Skeletal muscle satellite cell (primary cell): ENCODE measurements around the gene SCG3.
A peak's percentile ranks its signal among the peaks of the same experiment; 100 is the strongest.

Source experiments
- H3K27me3 ChIP-seq: 2 replicates; pipeline ENCODE4 v1.7.0; 2013; ENCODE audit warnings: low read length; ENCODE audit not compliant: control insufficient read depth, insufficient read depth
- H3K36me3 ChIP-seq: 2 replicates; pipeline ENCODE4 v1.7.0; 2013; ENCODE audit warnings: mild to moderate bottlenecking, control low read depth, low read length; ENCODE audit not compliant: insufficient read depth
- H3K4me1 ChIP-seq: 2 replicates; pipeline ENCODE4 v1.7.0; 2013; ENCODE audit warnings: low read length; ENCODE audit not compliant: control insufficient read depth, insufficient read depth
- H3K4me2 ChIP-seq: 2 replicates; pipeline ENCODE4 v1.7.0; 2013; ENCODE audit warnings: mild to moderate bottlenecking, low read length
- H3K4me3 ChIP-seq: 2 replicates; pipeline ENCODE4 v1.7.0; 2013; ENCODE audit warnings: low read length
- H3K9ac ChIP-seq: 2 replicates; pipeline ENCODE4 v1.7.0; 2013; ENCODE audit warnings: mild to moderate bottlenecking, low read depth, low read length, moderate library complexity
- H3K9me3 ChIP-seq: replicated peaks from 2 replicates; pipeline ENCODE4 v1.7.0; 2013; ENCODE audit warnings: mild to moderate bottlenecking, control low read depth, low read length

The SCG3 gene

GRCh38 chr15:51751697-51752683 lies 70.7 kb downstream of the SCG3 start:
- H3K4me1 ChIP-seq = peaks cover 11% of the 10 kb centered on the region
- no peaks in the 10 kb centered on the region for H3K9me3 ChIP-seq
- H3K36me3 ChIP-seq = no peaks in the 10 kb centered on the region
- peak overlapping the region; percentile 72 for H3K4me3 ChIP-seq
- H3K27me3 ChIP-seq = peaks cover 27% of the 10 kb centered on the region
- H3K4me2 ChIP-seq = peak overlapping the region; percentile 81
- H3K9ac ChIP-seq = peak overlapping the region; percentile 60

- H3K4me3 ChIP-seq = no peak overlapping the region
- H3K4me1 ChIP-seq = peaks cover 11% of the 10 kb centered on the region
- H3K4me2 ChIP-seq = peak overlapping the region; percentile 81
- H3K27me3 ChIP-seq = peaks cover 27% of the 10 kb centered on the region
- no peaks in the 10 kb centered on the region for H3K36me3 ChIP-seq
- no peak overlapping the region for H3K9ac ChIP-seq
- H3K9me3 ChIP-seq = no peaks in the 10 kb centered on the region
Observed at GRCh38 chr15:51752888-51753287, 71.6 kb downstream of the SCG3 start.

- H3K9me3 ChIP-seq = no peaks in the 10 kb centered on the region
- H3K27me3 ChIP-seq = peaks cover 19% of the 10 kb centered on the region
- H3K36me3 ChIP-seq = no peaks in the 10 kb centered on the region
- no peak overlapping the region for H3K4me2 ChIP-seq
- no peak overlapping the region for H3K9ac ChIP-seq
- peaks cover 22% of the 10 kb centered on the region for H3K4me1 ChIP-seq
- H3K4me3 ChIP-seq = no peak overlapping the region
Observed at GRCh38 chr15:51754267-51754666, 73.0 kb downstream of the SCG3 start.

- Histone ChIP-seq H3K9ac (no peak overlapping the region), H3K4me2 (no peak overlapping the region), H3K36me3 (no peaks in the 10 kb centered on the region), H3K9me3 (no peaks in the 10 kb centered on the region), H3K4me3 (no peak overlapping the region), H3K27me3 (peaks cover 4% of the 10 kb centered on the region), H3K4me1 (peaks cover 26% of the 10 kb centered on the region)
Observed at GRCh38 chr15:51755790-51756189, 74.5 kb downstream of the SCG3 start.

GRCh38 chr15:51756482-51756881 lies 75.2 kb downstream of the SCG3 start:
- Histone ChIP-seq H3K9ac (no peak overlapping the region), H3K27me3 (no peaks in the 10 kb centered on the region), H3K4me1 (peaks cover 21% of the 10 kb centered on the region), H3K36me3 (no peaks in the 10 kb centered on the region), H3K9me3 (no peaks in the 10 kb centered on the region), H3K4me2 (no peak overlapping the region), H3K4me3 (no peak overlapping the region)

GRCh38 chr15:51757450-51757849 lies 76.1 kb downstream of the SCG3 start:
- Histone ChIP-seq H3K4me2 (no peak overlapping the region), H3K27me3 (no peaks in the 10 kb centered on the region), H3K4me1 (peaks cover 17% of the 10 kb centered on the region)

GRCh38 chr15:51758645-51759044 lies 77.3 kb downstream of the SCG3 start:
- H3K9ac ChIP-seq = no peak overlapping the region
- H3K36me3 ChIP-seq = no peaks in the 10 kb centered on the region
- H3K4me3 ChIP-seq = no peak overlapping the region
- peak overlapping the region; percentile 8 for H3K4me2 ChIP-seq
- no peaks in the 10 kb centered on the region for H3K27me3 ChIP-seq
- H3K4me1 ChIP-seq = peaks cover 16% of the 10 kb centered on the region
- H3K9me3 ChIP-seq = no peaks in the 10 kb centered on the region

More at GRCh38 chr15:51757450-51757849, 76.1 kb downstream of the SCG3 start:
- Histone ChIP-seq H3K36me3 (no peaks in the 10 kb centered on the region), H3K4me3 (no peak overlapping the region), H3K9ac (no peak overlapping the region), H3K9me3 (no peaks in the 10 kb centered on the region)

GRCh38 chr15:51759557-51760070 lies 78.3 kb downstream of the SCG3 start:
- H3K4me1 ChIP-seq = peaks cover 16% of the 10 kb centered on the region
- no peaks in the 10 kb centered on the region for H3K9me3 ChIP-seq
- H3K9ac ChIP-seq = no peak overlapping the region
- H3K36me3 ChIP-seq = no peaks in the 10 kb centered on the region
- H3K4me3 ChIP-seq = no peak overlapping the region
- H3K27me3 ChIP-seq = no peaks in the 10 kb centered on the region
- H3K4me2 ChIP-seq = no peak overlapping the region

- Histone ChIP-seq H3K27me3 (no peaks in the 10 kb centered on the region), H3K9me3 (no peaks in the 10 kb centered on the region), H3K9ac (no peak overlapping the region), H3K36me3 (no peaks in the 10 kb centered on the region), H3K4me2 (no peak overlapping the region), H3K4me3 (no peak overlapping the region), H3K4me1 (peaks cover 16% of the 10 kb centered on the region)
Observed at GRCh38 chr15:51760805-51761204, 79.5 kb downstream of the SCG3 start.

- no peak overlapping the region for H3K9ac ChIP-seq
- no peaks in the 10 kb centered on the region for H3K27me3 ChIP-seq
- H3K36me3 ChIP-seq = no peaks in the 10 kb centered on the region
- no peak overlapping the region for H3K4me2 ChIP-seq
- no peaks in the 10 kb centered on the region for H3K4me1 ChIP-seq
- no peak overlapping the region for H3K4me3 ChIP-seq
- no peaks in the 10 kb centered on the region for H3K9me3 ChIP-seq
Observed at GRCh38 chr15:51765751-51766150, 84.4 kb downstream of the SCG3 start.

- Histone ChIP-seq H3K4me2 (no peak overlapping the region), H3K27me3 (no peaks in the 10 kb centered on the region), H3K9ac (no peak overlapping the region), H3K36me3 (no peaks in the 10 kb centered on the region), H3K9me3 (no peaks in the 10 kb centered on the region), H3K4me1 (no peaks in the 10 kb centered on the region), H3K4me3 (no peak overlapping the region)
Observed at GRCh38 chr15:51766341-51766740, 85.0 kb downstream of the SCG3 start.
